KBM-7 (cell line): ENCODE results near the gene ALKBH3.

Experiments used
- DNase-seq: peaks from one replicate; pipeline ENCODE4 v3.0.0-alpha.2; 2015
- in situ Hi-C: fragments of 300-500 bp; cut with MboI; formaldehyde crosslinking; loops from 2 replicates; pipeline ENCODE4 v1.14.3; 2020; ENCODE audit warnings: low sequenced_read_pairs, low pct_unique_long_range_greater_than_20kb, mixed read lengths

ALKBH3 gene

DNA sequence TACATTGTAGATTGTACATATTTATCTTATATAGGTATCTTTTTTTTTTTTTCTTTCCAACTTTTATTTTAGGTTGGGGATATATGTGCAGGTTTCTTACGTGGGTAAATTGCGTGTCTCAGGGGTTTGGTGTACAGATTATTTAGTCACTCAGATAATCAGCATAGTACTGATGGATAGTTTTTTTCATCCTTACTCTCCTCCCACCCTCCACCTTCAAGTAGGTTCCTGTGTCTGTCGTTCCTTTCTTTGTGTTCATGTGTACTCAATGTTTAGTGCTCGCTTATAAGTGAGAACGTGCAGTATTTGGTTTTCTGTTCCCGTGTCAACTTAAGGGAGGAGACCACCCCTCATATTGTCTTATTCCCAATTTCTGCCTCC, 71.4 kb downstream of the ALKBH3 start:
- DNase-seq = no peak
- in situ Hi-C loops = no loop called here

DNA sequence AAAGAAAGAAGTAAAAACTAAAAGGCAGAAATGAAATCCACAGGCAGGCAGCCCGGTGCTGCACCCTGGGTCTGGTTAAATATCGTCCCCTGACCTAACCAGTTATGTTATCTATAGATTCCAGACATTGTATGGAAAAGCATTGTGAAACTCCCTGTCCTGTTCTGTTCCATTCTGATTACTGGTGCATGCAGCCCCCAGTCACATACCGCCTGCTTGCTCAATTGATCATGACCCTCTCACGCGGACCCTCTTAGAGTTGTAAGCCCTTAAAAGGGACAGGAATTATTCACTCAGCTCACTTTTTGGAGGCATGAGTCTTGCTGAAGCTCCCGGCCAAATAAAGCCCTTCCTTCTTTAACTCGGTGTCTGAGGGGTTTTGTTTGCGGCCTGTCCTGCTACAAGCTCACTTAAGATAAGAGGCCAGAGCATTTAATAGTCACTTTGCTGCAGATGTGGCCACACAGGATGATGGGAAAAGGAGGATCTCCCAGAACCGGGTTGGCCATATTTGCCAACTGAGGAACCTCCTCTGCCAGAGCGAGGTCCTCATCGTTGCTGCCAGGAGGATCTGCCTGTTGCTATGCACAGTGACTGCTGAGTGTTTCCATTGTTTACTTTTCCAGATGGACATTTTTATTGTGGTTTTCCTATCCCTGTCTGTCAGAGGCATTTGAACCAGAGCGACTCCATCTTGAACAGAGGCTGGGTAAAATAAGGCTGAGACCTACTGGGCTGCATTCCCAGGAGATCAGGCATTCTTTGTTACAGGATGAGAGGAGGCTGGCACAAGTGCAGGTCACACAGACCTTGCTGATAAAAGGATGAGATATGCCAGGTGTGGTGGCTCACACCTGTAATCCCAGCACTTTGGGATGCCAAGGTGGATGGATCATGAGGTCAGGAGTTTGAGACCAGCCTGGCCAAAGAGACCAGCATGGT, 72.0 kb downstream of the ALKBH3 start:
- DNase-seq = no peak
- in situ Hi-C loops = no loop called here

DNA sequence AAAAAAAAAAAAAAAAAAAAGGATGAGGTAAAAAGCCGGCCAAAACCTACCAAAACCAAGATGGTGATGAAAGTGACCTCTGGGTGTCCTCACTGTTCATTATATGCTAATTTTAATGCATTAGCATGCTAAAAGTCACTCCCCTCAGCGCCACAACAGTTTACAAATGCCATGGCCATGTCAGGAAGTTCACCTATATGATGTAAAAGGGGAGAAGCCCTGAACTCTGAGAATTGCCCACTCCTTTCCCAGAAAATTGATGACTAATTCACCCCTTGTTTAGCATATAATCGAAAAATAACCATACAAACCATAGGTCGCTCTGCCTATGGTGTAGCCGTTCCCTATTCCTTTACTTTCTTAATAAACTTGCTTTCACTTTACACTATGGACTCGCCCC, 72.9 kb downstream of the ALKBH3 start:
- no peak for DNase-seq
- in situ Hi-C loops = no loop called here

DNA sequence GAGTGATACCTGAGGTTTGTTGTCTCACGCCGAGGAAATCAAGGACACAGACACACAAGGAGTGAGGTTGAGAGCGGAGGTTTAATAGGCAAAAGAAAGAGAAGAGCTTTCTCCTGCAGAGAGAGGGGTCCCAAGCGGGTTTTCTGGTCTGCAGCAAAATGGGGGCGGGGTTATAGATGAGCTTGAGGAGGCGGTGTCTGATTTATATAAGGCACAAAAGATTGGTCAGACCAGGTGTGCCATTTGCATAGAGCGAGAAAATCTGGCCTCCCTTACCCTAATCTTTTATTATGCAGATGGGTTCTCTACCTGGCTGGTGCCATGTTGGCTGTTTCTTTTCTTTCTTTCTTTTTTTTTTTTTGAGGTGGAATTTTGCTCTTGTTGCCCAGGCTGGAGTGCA, 73.6 kb downstream of the ALKBH3 start:
- DNase-seq = no peak
- in situ Hi-C loops = no loop called here

DNA sequence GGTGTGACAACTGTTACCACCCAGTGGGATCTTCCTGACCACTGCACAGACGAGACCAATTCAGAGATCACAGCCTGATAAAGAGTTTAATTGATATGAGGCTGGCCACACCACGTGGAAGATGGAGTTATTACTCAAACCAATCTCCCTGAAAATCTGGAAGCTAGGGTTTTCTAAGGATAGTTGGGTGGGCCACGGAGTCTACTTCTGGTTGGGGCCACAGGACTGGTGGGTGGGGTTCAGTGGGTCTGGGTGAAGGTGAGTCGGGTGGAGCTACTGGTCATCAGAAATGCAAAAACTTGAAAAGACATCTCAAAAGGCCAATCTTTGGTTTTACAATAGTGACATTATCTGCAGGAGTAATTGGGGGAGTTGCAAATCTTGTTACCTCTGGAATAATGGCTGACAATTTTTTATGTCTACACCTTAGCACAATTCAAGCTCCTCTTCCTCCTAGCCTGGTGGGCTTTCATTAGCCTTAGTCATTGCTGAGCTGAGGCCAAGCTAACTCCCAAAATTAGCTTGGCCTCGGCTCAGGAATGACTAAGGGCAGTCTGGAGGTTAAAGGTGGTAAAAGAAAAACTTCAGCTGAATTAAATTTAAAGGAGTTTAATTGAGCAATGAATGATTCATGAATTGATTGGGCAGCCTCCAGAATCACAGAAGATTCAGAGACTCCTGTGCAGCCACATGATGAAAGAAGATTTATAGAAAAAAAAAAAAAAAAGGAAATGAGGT, 74.9 kb downstream of the ALKBH3 start:
- in situ Hi-C loops = no loop called here

DNA sequence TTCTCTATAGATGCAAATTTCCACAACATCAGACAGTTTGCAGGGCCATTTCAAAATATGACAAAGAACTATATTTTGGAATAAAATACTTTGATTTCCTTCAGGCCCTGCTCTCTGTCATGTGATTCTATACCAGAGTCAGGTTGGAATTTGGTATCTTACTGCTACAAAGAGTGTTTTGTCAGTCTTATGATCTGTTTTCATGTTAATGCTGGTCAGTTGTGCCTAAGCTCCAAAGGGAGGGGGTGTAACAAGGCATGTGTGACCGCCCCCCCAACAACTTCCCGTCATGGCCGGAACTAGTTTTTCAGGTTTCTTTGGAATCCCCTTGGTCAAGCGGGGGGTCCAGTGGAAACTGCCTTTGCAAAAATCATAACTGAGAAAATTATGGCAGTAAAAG, 76.9 kb downstream of the ALKBH3 start:
- no peak for DNase-seq
- in situ Hi-C loops = no loop called here

More for the DNA sequence above, 74.9 kb downstream of the ALKBH3 start:
- DNase-seq = no peak

DNA sequence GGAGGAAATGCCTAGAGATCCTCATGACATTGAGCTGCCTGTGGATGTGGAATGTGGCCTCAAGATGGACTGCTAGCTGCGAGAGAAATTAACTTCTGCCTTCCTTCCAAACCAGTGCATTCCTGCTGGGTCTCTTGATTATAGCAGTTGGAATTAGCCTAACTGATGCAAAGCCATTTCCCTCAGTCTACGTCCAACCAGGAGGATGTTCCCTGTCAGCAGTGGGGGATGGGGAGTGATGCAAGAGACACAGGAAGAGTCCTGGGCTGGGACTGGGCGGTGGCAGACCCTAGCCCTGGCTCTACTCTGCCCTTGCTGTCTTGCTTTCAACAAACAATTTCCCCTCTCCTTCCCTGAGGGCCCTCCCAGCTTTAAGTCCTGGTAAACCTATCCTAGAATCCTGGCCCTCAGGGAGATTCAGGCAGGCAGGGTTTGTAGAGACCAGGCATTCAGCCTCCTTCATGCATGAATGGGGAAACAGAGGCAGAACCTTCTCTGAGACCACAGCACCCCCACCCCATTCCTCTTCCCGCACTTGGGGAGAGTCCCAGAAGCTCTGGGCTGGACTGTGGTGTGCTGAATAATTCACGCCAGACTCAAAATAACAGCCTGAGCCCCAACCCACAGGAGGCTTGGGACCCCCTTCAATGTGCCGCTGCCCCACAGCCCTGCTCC, 78.8 kb downstream of the ALKBH3 start:
- no peak for DNase-seq
- in situ Hi-C loops = no loop called here

DNA sequence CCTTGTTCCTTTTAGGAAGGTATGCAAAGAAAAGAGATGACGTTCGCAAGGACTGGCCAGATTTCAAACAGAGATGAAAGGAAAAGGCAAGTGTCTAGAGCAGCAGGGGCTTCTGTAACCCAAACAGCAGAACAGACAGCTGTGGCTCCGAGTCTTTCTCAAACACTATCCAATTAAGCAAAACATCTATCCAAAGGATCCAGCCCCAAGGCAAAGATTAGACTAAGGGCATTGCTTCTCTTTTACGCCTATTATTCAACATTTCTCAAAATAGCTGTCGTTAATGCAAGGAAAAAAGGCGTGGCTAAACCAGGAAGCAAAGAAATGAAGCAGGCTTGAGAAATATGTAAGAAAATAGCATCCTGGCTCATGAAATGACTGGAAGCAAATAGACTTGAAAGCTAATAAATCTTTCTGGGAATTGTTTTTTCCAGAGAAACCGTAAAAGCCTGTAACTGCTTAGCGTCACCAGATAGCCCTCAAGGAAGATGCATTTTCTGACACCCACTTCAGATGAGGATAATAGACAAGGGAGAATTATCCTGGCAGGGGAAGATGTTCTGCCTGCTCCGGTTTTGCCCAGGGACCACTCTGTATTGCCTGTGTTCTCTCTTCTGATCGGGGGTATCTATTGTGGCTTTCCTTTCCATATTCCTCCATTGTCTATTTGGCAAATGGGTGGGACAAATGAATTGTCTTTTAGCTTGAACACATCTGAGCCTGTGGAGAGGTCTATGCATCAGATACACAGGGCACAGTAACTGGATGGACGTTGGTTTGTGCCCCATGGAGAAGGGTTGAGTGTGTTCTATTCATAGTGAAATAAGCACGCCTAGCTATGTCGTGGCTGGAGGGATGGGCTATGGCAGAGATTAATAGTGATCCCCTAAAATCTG, 82.0 kb downstream of the ALKBH3 start:
- in situ Hi-C loops = no loop called here
- no peak for DNase-seq

DNA sequence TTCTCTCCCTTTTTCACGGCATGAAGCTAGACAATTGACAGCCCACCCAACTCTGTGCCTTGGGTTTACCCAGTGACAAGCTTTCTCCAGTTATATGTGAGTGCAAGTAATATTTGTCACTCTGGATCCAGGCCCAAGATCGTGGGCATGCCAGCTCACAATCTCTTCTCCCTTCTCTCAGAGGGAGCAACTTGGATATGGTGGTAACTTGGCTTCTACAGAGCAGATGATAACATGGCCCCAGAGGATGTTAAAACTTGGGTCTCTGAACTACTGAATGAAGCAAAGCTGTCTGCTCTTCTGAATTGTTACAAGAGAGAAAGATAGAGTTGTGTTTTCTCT, 82.6 kb downstream of the ALKBH3 start:
- in situ Hi-C loops = no loop called here
- DNase-seq = no peak

DNA sequence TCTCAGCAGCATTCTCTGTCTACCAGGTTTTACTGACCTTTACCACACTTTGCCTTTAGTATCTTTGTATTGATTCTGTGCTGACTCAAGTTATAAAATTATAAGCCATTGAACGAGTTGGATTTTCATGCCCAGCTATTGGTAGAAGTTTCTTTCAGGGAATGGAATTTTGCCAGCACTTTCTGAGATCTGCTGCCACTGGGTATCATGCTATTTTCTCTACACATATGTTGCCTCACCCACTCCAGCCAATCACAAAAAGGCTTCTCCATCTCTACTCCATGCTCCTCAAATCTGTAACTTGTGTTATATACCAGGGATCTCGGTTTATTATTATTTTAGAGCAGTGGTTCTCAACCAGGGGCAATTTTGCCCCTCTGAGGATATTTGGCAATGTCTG, 87.0 kb downstream of the ALKBH3 start:
- in situ Hi-C loops = no loop called here
- no peak for DNase-seq

DNA sequence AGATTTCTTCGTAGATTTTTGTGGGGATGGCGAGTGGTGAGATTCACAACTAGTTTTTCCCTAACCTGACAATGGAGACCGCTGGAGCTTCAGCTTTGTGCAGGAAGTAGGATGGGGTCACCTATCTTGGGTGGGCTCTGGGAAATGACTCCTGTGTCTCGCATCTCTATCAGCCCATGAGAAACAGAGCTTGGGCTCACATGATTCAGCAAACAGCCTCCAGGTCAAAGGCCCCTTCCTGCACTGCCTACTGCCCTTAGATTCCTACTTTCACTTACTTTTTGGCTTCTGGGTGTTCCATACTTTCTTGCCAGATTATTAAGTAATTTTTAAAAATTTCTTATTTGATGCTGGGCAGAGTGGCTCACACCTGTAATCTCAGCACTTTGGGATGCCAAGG, 88.1 kb downstream of the ALKBH3 start:
- in situ Hi-C loops = no loop called here
- DNase-seq = no peak

DNA sequence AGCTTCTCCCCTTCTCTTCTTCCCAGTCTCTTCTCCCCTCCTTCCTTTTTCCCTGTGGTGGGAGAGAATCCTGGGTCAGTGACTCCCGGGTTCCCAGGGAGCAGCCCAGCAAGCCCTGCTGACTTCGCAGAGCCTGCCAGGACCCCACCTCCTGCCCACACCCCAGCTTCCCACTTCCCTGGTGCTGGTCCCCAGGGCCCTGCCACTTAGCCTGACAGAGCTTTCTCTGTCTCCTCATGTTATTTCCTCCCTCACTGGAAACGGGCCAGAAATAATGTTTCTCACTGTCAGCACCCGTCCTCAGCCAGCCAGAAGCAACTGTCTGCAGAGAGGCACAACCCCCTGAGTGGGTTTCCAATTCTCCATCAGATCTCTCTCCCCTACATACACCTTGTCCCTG, 88.9 kb downstream of the ALKBH3 start:
- DNase-seq = no peak
- in situ Hi-C loops = no loop called here
